HEK293 (cell line): Measurements from ENCODE around the gene G2E3.

Experiments
- GLI4 ChIP-seq: fragments of 450-650 bp; formaldehyde crosslinking; IDR thresholded peaks from 2 replicates; pipeline ENCODE4 v1.5.1; 2016; ENCODE audit warnings: missing biosample characterization, missing genetic modification characterization
- ZNF174 ChIP-seq: fragments of 450-650 bp; formaldehyde crosslinking; IDR thresholded peaks from 2 replicates; pipeline ENCODE4 v1.5.0; 2017; ENCODE audit warnings: missing biosample characterization, mild to moderate bottlenecking, missing genetic modification characterization
- ZNF274 ChIP-seq, 2 experiments: fragments of 200-500 bp in 1 of 2; fragments of 450-650 bp in 1 of 2; sonication (Bioruptor generic) in 1 of 2; formaldehyde crosslinking in 1 of 2; IDR thresholded peaks; 2 replicates each; pipeline versions ENCODE4 v1.5.1 to v1.6.1; 2014 to 2016; ENCODE audit warnings: borderline replicate concordance in 1 of 2, inconsistent platforms in 1 of 2, low read length in 1 of 2, missing biosample characterization in 1 of 2, missing genetic modification characterization in 1 of 2
- ZNF350 ChIP-seq: fragments of 450-650 bp; formaldehyde crosslinking; IDR thresholded peaks from 2 replicates; pipeline ENCODE4 v1.5.0; 2017; ENCODE audit warnings: missing biosample characterization, mild to moderate bottlenecking, missing genetic modification characterization
- ZNF654 ChIP-seq: fragments of 450-650 bp; formaldehyde crosslinking; IDR thresholded peaks from 2 replicates; pipeline ENCODE4 v1.5.1; 2016; ENCODE audit warnings: low read depth, missing biosample characterization, missing genetic modification characterization
- TF ChIP-seq, protein P1 (sequence below): fragments of 450-650 bp; formaldehyde crosslinking; IDR thresholded peaks from 2 replicates; pipeline ENCODE4 v1.5.1; 2016; ENCODE audit warnings: missing biosample characterization, missing genetic modification characterization
- TF ChIP-seq, protein P2 (sequence below): fragments of 450-650 bp; IDR thresholded peaks from 2 replicates; pipeline ENCODE4 v1.5.1; 2018; ENCODE audit warnings: missing biosample characterization, missing genetic modification characterization
- TF ChIP-seq, protein P3 (sequence below): fragments of 450-650 bp; formaldehyde crosslinking; IDR thresholded peaks from 2 replicates; pipeline ENCODE4 v1.5.1; 2017; ENCODE audit warnings: missing biosample characterization, missing genetic modification characterization

DNA sequence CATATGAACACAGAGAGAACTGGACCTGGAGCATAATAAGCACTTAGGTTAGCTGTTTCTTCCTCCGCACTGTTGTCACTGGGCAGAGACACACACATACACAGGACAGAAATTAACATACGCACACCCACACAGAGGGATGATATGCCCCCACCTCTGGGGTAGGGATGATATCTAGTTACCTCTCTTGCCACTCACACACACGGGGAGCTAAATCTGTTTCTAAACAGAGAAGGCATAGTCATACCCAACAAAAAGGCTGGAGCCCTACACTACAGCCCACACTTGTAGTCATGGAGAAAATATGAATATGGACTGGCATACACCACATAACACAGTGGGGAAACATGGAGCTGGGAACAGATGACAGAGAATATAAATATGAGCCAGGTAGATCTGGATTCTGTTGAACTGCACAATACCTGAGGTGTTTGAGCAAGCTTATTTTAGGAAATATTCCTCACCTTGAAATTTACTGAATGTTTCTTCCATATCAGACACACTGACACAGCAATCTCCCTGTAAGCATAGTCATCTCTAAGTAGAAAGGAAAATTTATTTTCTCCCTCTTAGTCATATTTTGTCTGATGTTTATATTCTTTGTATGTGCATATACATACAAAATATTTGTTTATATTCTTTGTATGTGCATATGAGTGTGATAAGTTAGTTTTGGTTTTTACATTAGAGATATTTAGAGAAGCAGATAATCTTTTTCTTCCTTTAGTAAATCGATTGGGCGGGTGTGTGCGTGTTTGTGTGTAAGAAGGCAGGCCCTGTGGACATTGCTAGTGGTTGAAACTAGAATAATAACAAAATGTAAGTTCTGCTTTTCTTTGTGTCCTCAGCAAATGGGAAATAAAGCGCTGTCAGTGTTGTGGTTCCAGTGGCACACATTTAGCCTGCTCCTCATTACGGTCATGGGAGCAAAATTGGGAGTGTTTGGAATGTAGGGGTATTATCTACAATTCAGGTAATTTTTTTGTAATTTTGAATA, 42.3 kb downstream of the G2E3 start:
- TF ChIP-seq ZNF274 (IDR thresholded peaks at IDR 0.05; ENCODE audit: low read length) (no peak), ZNF274 (tag by site-specific recombination; IDR thresholded peaks at IDR 0.05; ENCODE audit: borderline replicate concordance) (no peak), ZNF174 (tag by site-specific recombination) (no peak), ZNF654 (tag by site-specific recombination) (no peak), GLI4 (tag by site-specific recombination) (no peak), ZNF350 (tag by site-specific recombination) (no peak)
- TF ChIP-seq, protein P1, sequence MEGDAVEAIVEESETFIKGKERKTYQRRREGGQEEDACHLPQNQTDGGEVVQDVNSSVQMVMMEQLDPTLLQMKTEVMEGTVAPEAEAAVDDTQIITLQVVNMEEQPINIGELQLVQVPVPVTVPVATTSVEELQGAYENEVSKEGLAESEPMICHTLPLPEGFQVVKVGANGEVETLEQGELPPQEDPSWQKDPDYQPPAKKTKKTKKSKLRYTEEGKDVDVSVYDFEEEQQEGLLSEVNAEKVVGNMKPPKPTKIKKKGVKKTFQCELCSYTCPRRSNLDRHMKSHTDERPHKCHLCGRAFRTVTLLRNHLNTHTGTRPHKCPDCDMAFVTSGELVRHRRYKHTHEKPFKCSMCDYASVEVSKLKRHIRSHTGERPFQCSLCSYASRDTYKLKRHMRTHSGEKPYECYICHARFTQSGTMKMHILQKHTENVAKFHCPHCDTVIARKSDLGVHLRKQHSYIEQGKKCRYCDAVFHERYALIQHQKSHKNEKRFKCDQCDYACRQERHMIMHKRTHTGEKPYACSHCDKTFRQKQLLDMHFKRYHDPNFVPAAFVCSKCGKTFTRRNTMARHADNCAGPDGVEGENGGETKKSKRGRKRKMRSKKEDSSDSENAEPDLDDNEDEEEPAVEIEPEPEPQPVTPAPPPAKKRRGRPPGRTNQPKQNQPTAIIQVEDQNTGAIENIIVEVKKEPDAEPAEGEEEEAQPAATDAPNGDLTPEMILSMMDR (tag by site-specific recombination): no peak
- TF ChIP-seq, protein P2, sequence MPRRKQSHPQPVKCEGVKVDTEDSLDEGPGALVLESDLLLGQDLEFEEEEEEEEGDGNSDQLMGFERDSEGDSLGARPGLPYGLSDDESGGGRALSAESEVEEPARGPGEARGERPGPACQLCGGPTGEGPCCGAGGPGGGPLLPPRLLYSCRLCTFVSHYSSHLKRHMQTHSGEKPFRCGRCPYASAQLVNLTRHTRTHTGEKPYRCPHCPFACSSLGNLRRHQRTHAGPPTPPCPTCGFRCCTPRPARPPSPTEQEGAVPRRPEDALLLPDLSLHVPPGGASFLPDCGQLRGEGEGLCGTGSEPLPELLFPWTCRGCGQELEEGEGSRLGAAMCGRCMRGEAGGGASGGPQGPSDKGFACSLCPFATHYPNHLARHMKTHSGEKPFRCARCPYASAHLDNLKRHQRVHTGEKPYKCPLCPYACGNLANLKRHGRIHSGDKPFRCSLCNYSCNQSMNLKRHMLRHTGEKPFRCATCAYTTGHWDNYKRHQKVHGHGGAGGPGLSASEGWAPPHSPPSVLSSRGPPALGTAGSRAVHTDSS (tag by site-specific recombination): no peak
- TF ChIP-seq, protein P3, sequence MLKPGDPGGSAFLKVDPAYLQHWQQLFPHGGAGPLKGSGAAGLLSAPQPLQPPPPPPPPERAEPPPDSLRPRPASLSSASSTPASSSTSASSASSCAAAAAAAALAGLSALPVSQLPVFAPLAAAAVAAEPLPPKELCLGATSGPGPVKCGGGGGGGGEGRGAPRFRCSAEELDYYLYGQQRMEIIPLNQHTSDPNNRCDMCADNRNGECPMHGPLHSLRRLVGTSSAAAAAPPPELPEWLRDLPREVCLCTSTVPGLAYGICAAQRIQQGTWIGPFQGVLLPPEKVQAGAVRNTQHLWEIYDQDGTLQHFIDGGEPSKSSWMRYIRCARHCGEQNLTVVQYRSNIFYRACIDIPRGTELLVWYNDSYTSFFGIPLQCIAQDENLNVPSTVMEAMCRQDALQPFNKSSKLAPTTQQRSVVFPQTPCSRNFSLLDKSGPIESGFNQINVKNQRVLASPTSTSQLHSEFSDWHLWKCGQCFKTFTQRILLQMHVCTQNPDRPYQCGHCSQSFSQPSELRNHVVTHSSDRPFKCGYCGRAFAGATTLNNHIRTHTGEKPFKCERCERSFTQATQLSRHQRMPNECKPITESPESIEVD: no peak
